Medulla oblongata (tissue), 1 donor: ENCODE measurements around the gene VAX1.
"Not testable (repeated sequence)": the region's sequence is repeated elsewhere in the genome, so short reads cannot be mapped to it uniquely, and the experiment has no call there.

Experiments
- DNase-seq: peaks from one replicate; pipeline ENCODE4 v3.0.0-alpha.2; 2015; ENCODE audit errors: extremely low spot score

Gene VAX1

DNA sequence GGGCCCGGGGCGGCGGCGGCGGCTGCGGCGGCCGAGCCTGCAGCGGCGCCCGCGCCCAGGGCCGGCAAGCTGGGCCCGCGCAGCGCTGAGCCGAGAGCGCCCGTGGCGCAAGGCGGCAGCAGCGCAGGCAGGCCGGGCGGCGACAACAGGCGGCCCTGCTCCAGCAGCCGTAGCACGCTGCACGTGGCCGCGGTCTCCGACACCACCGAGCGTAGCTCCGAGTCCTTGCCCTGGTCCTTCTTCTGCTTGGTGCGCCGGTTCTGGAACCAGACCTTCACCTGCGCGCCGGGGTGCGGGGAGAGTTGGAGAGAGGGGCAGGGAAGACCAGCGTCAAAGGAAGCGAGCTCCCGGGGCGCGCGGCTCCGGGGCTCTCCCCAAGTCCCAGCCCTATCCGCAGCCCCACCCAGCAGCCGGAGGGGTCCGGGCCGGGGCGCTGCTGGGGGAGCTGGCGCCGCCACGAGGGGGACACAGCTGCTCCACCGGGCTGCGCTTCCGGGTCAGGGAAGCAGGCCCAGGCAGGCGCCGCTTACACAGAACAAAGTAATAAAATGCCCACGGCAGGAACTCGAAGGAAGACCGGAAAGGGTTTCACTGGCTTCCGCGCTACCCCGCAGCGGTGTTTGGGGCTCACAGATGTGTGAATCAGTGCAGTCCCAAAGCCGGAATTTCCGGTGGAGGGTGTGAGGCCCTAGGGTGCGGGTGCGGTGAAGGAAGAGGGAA, 3.6 kb downstream of the VAX1 start:
- DNase-seq = no peak

DNA sequence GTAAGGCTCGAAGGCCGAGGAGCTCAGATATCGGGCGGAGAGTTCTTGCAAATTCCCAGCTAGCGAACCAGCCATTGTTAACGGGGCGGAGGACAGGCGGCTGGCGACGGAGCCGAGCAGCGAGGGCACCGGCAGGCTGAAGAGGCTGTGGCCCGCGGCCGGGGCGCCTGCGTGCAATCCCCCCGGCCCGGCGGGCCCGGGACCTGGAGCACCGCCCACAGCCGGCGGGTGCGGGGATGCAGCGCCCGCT, 4.1 kb downstream of the VAX1 start:
- DNase-seq = no peak

- DNase-seq = no peak
Measured at GRCh38 chr10:117133273-117134055, 4.6 kb downstream of the VAX1 start.

- DNase-seq = no peak
Measured at GRCh38 chr10:117132751-117133231, 5.3 kb downstream of the VAX1 start.

- DNase-seq = no peak
Measured at GRCh38 chr10:117131376-117132327, 6.4 kb downstream of the VAX1 start.

DNA sequence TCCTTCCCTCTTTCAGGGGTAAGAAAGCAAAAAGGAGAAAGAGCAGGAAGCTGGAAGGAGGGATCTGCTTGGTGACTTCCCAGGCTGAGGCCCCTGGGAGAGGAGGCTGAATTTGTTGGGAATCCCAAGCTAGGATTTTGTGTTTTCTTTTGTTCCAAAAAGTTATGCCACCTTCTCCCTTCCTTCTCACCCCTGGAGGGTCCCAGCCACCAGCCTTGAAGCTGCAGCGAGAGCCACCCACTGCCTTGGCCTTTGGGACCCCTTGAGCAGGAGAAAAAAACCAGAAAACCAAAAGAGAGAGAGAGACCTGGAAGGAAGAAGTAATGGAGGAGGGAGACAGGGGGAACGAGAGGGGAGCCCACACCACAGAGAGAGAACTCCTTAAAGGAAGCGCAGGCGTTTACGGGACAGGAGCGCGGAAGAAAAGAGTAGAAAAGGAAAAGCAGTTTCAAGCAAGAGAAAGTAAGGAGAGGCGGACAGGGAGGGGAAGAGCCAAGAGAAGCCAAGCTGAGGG, 7.2 kb downstream of the VAX1 start:
- no peak for DNase-seq

DNA sequence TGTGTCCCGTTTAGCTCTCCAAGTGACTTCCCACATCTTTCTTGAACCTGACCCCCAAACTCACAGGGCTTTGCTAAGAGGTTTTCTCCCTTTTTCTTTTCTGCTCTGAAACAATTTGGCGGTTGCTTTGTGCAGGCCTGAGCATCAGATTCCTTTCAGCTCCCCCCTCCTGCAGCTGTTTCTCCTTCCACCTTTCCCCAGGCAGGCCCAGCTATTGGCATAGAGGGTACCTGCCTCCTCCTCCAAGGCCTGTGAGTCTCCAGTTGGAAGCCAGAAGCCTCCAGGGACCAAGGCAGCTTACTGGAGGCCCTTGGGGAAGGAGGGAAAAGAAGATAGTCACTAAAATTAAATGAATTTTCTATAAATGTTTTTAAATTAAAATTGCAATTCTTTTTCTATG, 7.7 kb downstream of the VAX1 start:
- no peak for DNase-seq

DNA sequence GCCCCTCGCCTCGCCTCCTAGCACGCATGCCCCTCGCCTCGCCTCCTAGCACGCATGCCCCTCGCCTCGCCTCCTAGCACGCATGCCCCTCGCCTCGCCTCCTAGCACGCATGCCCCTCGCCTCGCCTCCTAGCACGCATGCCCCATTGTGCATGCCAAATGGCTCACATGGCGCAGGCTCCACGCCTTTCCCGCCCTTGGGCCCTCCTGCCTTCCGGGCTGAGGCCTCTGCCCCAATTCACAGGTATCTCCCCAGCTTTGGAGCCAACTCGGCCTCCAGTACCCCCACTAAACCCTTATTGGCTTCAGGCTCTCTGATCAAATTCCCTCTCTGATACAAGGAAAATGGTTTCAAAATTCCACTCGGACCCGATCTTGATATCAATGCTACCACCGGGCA, 11.4 kb downstream of the VAX1 start:
- not testable (repeated sequence) for DNase-seq

GRCh38 chr10:117126034-117126433, 12.0 kb downstream of the VAX1 start:
- no peak for DNase-seq

GRCh38 chr10:117112220-117112619, 25.9 kb downstream of the VAX1 start:
- no peak for DNase-seq

DNA sequence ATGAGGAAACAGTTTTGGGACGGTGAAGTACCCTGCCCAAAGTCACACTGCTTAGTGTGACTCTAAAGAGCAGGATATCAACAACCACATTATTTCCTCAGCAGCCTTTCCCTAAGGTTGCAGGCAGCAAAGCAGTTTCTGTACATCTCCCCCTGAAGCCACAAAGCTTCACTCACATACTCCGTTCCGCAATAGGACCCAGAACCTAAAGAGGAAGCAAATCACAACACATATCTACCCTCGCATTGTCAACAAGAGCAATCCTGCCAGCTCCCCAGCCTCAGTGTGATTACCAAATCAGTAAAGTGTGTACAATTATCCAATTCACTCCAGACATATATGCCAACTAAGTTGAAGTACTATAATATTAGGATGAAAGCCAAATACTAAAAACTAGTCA, 30.8 kb downstream of the VAX1 start:
- DNase-seq = no peak

DNA sequence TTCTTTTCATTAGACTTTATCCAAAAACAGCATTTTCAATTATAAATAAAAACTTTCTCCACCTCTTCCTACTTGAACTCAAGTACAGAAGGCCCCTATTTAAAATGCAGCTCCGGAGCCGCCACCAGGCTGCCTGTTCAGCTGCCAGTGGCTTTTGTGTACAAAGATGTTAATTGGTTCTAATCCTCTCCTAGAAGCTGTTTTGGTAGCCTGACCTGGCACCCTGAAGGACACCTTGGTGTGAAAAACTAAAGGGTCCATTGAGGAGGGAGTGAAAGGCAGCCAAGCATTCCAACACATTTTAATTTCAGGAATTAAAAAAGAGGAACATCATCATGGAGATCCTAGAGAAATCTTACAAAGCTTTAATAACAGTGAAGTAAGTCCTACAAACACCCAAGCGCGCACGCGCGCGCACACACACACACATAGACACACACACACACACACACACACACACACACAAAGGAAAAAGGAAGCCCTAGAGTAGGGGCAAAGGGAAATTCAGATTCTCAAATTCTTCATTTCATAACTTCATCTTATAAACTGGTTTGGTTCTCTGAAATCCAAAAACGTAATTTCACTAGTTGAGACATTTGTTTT, 41.4 kb downstream of the VAX1 start:
- DNase-seq = peak; percentile 31

GRCh38 chr10:117094856-117095255, 43.2 kb downstream of the VAX1 start:
- peak; percentile 84 for DNase-seq

DNA sequence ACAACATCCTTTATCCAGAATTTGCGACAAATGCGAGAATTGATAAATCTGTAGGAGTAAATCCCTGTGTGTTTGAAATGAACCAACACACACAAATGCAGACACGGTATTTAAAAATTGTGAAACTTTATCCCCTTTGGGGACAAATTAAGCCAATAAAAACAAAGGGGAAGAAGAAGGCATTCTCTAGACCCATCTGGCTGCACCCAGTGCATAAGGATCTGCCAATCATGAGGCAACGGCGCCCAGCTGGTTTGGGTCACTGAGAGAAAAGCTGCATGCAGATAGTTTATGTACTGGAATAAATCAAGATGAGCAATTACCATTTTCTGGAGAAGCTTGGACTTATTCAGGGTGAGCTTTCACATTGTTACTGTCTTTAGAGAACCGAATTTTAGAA, 45.7 kb downstream of the VAX1 start:
- DNase-seq = peak; percentile 30

DNA sequence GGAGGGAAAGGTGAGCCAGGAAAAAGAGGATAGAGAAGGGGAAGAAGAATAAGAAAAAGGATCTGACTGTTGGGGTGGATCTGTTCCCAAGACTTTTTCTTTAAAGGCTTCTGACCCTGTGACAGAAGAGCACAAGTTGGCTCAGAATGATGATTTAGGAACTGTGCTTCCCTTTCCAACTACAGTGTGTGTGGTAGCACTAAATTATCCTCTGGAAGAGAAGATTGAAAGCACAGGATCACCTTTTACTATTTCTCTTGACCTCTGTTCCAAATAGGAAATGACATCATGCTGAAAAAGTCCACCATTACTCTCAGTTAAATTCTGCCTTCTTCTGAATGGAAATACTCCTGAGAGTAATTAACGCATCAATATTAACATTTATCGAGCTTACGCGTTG, 47.2 kb downstream of the VAX1 start:
- DNase-seq = no peak

- no peak for DNase-seq
Measured at GRCh38 chr10:117087521-117087920, 50.5 kb downstream of the VAX1 start.

DNA sequence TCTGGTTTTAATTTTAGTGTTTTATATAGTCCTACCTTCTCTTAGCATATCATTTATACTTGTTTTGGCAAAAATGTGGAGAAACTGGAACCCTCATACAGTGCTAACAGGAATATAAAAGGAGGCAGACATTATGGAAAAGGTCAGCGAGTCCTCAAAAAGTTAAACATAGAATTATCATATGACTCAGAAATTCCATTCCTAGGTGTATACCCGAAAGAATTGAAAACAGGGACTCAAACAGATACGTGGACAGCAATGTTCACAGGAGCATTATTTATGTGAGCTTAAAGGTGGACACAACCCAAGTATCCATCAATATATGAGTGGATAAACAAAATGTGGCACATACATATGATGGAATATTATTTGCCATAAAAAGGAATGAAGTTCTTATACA, 51.5 kb downstream of the VAX1 start:
- no peak for DNase-seq

DNA sequence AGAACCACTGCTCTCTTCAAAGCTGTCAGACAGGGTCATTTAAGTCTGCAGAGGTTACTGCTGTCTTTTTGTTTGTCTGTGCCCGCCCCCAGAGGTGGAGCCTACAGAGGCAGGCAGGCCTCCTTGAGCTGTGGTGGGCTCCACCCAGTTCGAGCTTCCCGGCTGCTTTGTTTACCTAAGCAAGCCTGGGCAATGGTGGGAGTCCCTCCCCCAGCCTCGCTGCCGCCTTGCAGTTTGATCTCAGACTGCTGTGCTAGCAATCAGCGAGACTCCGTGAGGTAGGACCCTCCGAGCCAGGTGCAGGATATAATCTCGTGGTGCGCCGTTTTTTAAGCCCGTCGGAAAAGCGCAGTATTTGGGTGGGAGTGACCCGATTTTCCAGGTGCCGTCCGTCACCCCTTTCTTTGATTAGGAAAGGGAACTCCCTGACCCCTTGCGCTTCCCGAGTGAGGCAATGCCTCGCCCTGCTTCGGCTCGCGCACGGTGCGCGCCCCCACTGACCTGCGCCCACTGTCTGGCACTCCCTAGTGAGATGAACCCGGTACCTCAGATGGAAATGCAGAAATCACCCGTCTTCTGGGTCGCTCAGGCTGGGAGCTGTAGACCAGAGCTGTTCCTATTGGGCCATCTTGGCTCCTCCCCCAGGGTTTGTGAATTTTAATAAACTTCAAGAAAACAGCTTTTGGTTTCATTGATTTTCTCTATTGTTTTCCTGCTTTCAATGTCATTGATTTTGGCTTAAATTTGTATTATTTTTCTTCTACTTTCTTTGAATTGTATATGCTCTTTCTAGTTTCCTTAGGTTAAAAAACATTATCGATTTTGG, 53.4 kb downstream of the VAX1 start:
- not testable (repeated sequence) for DNase-seq
